Cerebellar cortex (tissue), 1 donor: ENCODE results near the gene ZNF25.
"Not testable (repeated sequence)": the region's sequence is repeated elsewhere in the genome, so short reads cannot be mapped to it uniquely, and the experiment has no call there.

Source experiments
- DNase-seq: peaks from one replicate; pipeline ENCODE4 v3.0.0-alpha.2; 2015; ENCODE audit warnings: low spot score

Gene ZNF25

GRCh38 chr10:37947526-37947925, 28.9 kb downstream of the ZNF25 start:
- no peak for DNase-seq

GRCh38 chr10:37937864-37938263, 38.6 kb downstream of the ZNF25 start:
- no peak for DNase-seq

- no peak for DNase-seq
These were observed 41.7 kb downstream of the ZNF25 start for GRCh38 chr10:37934791-37935190.

- no peak for DNase-seq
These were observed 46.0 kb downstream of the ZNF25 start for GRCh38 chr10:37930423-37930822.

- not testable (repeated sequence) for DNase-seq
These were observed 68.3 kb downstream of the ZNF25 start for GRCh38 chr10:37908165-37908564.

- DNase-seq: no peak
These were observed 70.1 kb downstream of the ZNF25 start for GRCh38 chr10:37906382-37906781.
